ENCODE results near the gene PRAME. TPM values are rescaled to one million over a fixed set of nuclear protein-coding genes. Genes with fewer than 3 reads are reported as not detected.

Gene PRAME
- total RNA-seq, 1 experiment from 2014 or later = not detected

GRCh38 chr22:22571862-22572261, 12.8 kb upstream of the PRAME start:
- no peak for DNase-seq (ENCODE audit: unreplicated experiment)
- Mint-ChIP-seq H3K27ac (ENCODE audit: low read depth, unreplicated experiment) (no peak overlapping the region), H3K4me1 (ENCODE audit: insufficient read depth, unreplicated experiment) (no peaks in the 10 kb centered on the region), H3K27me3 (ENCODE audit: insufficient read depth, unreplicated experiment) (peaks cover 95% of the 10 kb centered on the region), H3K36me3 (ENCODE audit: insufficient read depth, unreplicated experiment) (peaks cover 7% of the 10 kb centered on the region), H3K4me3 (ENCODE audit: unreplicated experiment) (no peak overlapping the region), H3K9me3 (ENCODE audit: unreplicated experiment) (no peaks in the 10 kb centered on the region)
- intact Hi-C loops (cut with micrococcal nuclease) = no loop called here
- ChIA-PET CTCF (interaction anchor here (0.9 to 1.2 kb wide), 2 partner anchors 9 to 15 kb away, joined by 4 to 6 read pairs; no protein-coding TSS in a partner anchor), POLR2A (no interaction called here)
- TF ChIP-seq CTCF (IDR thresholded peaks at IDR 0.05; ENCODE audit: unreplicated experiment) = no peak
- no TSS peak for BruUV-seq (replicated peaks)

- POLR2A ChIA-PET = no interaction called here
- Mint-ChIP-seq H3K4me1 (ENCODE audit: insufficient read depth, unreplicated experiment) (no peaks in the 10 kb centered on the region), H3K27me3 (ENCODE audit: insufficient read depth, unreplicated experiment) (peaks cover 99% of the 10 kb centered on the region)
Measured at GRCh38 chr22:22571429-22571828, 12.4 kb upstream of the PRAME start.

GRCh38 chr22:22569218-22569617, 10.2 kb upstream of the PRAME start:
- no peak for DNase-seq (ENCODE audit: unreplicated experiment)
- no peak for TF ChIP-seq CTCF (IDR thresholded peaks at IDR 0.05; ENCODE audit: unreplicated experiment)
- intact Hi-C loops (cut with micrococcal nuclease) = no loop called here
- ChIA-PET CTCF (interaction anchor here (0.6 to 0.8 kb wide), 2 partner anchors 17 to 18 kb away, joined by 3 to 4 read pairs; no protein-coding TSS in a partner anchor), POLR2A (no interaction called here)
- Mint-ChIP-seq H3K27me3 (ENCODE audit: insufficient read depth, unreplicated experiment) (peaks cover 82% of the 10 kb centered on the region), H3K9me3 (ENCODE audit: unreplicated experiment) (no peaks in the 10 kb centered on the region), H3K27ac (ENCODE audit: low read depth, unreplicated experiment) (no peak overlapping the region), H3K4me1 (ENCODE audit: insufficient read depth, unreplicated experiment) (no peaks in the 10 kb centered on the region), H3K36me3 (ENCODE audit: insufficient read depth, unreplicated experiment) (peaks cover 7% of the 10 kb centered on the region), H3K4me3 (ENCODE audit: unreplicated experiment) (no peak overlapping the region)
- no TSS peak for BruUV-seq (replicated peaks)

More at GRCh38 chr22:22571429-22571828, 12.4 kb upstream of the PRAME start:
- Mint-ChIP-seq H3K36me3 (ENCODE audit: insufficient read depth, unreplicated experiment) (peaks cover 7% of the 10 kb centered on the region), H3K9me3 (ENCODE audit: unreplicated experiment) (no peaks in the 10 kb centered on the region), H3K4me3 (ENCODE audit: unreplicated experiment) (no peak overlapping the region), H3K27ac (ENCODE audit: low read depth, unreplicated experiment) (no peak overlapping the region)
- CTCF ChIA-PET = no interaction called here
- no peak for TF ChIP-seq CTCF (IDR thresholded peaks at IDR 0.05; ENCODE audit: unreplicated experiment)
- no TSS peak for BruUV-seq (replicated peaks)
- intact Hi-C loops (cut with micrococcal nuclease) = no loop called here
- DNase-seq (ENCODE audit: unreplicated experiment) = no peak

- no peak for TF ChIP-seq CTCF (IDR thresholded peaks at IDR 0.05; ENCODE audit: unreplicated experiment)
- intact Hi-C loops (cut with micrococcal nuclease) = no loop called here
- peak; percentile 44 for DNase-seq (ENCODE audit: unreplicated experiment)
- Mint-ChIP-seq H3K27ac (ENCODE audit: low read depth, unreplicated experiment) (no peak overlapping the region), H3K4me1 (ENCODE audit: insufficient read depth, unreplicated experiment) (no peaks in the 10 kb centered on the region), H3K9me3 (ENCODE audit: unreplicated experiment) (no peaks in the 10 kb centered on the region), H3K27me3 (ENCODE audit: insufficient read depth, unreplicated experiment) (peaks cover 60% of the 10 kb centered on the region), H3K36me3 (ENCODE audit: insufficient read depth, unreplicated experiment) (no peaks in the 10 kb centered on the region), H3K4me3 (ENCODE audit: unreplicated experiment) (no peak overlapping the region)
- POLR2A ChIA-PET = no interaction called here
- no TSS peak for BruUV-seq (replicated peaks)
- CTCF ChIA-PET = interaction anchor here (0.5 to 2.3 kb wide), 3 partner anchors 10 to 539 kb away, joined by 4 to 9 read pairs (median 5); no protein-coding TSS in a partner anchor
Measured at GRCh38 chr22:22565981-22566380, 6.9 kb upstream of the PRAME start.
